Left colon (tissue), 2 donors: ENCODE measurements around the gene CPNE2. TPM values are rescaled to one million over a fixed set of nuclear protein-coding genes. Genes with fewer than 3 reads are reported as not detected.
"Not testable (repeated sequence)": the region's sequence is repeated elsewhere in the genome, so short reads cannot be mapped to it uniquely, and the experiment has no call there.

Experiments used
- ATAC-seq: fragments of 200-7000 bp; cut with Tn5 transposase; one replicate; pipeline ENCODE4 v1.9.1; 2020; ENCODE audit warnings: mild to moderate bottlenecking, moderate library complexity
- DNase-seq, 2 donors: peaks; one replicate each; pipeline ENCODE4 v3.0.0-alpha.2; 2020
- intact Hi-C, 2 donors: fragments of 100-400 bp; cut with DNase I in 1 of 2; cut with micrococcal nuclease in 1 of 2; formaldehyde crosslinking; loops; one replicate each; pipeline versions ENCODE4 v1.11.2 to v1.14.0; 2022; cut with DNase I, micrococcal nuclease
- total RNA-seq, 2 donors: library from RNA; stranded (reverse); fragmentation: NEBNext Ultra II Directional; extraction: Animal tissue kit (Norgen Biotek cat#: 25700); gene quantifications; one replicate each; pipeline ENCODE4 v1.2.1, GENCODE V29; 2021
- donor health status: DM: no; HTN: no; CAD: no.
- donor health status: DM: yes; HTN: yes; CAD: no.

CPNE2 gene
- total RNA-seq, 2 donors from 2014 or later = 73.2 to 91.0 TPM

DNA sequence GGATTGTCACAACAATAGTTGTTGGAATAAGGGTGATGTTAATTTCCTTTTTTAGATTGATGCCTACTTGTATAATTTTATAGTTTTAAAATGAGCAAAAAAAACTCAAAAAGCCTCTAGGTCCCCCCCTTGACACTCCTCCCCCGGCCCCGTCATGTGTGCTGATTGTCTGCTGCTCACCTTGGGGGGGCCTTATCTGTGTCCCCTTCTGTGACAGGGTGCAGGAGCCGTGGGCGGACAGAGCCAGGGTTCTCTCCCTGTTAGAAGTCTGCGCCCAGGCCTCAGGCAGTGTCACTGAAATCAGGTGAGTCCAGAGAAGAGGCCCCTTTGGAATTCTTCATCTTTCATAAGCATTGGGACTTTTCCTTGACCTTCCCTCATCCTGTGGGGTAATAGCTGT, 27.4 kb upstream of the CPNE2 start:
- intact Hi-C loops = no loop called here
- DNase-seq (no peak), ATAC-seq (no peak)

DNA sequence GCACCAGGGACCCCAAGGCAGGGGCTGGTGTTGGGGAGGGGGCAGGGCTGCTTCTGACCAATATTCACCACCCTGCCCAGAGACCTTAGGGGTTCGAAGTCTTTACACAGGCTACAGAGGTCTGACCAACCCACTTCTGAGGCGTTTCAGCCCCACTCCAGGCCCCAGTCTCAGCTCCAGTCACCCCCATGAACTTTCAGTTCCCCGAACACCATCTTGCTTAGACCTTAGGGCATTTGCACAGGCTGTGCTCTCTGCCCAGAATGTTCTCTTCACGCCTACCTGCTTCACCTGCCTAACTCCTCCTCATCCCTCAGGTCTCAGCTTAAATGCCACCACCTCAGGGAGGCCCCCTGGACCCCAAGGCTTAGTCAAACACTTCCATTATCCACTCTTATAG, 25.8 kb upstream of the CPNE2 start:
- no peak for ATAC-seq
- intact Hi-C loops = no loop called here

DNA sequence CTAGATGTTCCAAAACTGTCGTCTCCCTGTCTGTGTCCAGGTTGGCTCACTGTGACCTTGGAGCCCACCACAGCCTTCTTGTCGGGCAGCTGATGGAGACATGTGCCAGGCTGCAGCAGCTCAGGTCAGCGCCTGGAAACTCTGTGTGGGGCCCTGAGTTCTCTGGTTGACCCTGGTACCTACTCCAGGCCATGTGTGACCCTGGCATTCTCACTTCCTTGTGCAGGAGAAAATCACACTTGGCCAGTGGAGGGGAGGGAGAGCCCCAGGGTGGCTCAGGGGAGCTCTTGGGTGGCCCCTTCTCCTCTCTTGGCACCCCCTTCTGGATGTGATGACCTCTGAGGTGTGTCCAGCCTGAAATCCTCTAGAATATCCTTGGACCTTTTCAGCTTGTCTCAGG, 25.0 kb upstream of the CPNE2 start:
- no peak for DNase-seq
- intact Hi-C loops = no loop called here

More for the DNA sequence above, 25.8 kb upstream of the CPNE2 start:
- no peak for DNase-seq

DNA sequence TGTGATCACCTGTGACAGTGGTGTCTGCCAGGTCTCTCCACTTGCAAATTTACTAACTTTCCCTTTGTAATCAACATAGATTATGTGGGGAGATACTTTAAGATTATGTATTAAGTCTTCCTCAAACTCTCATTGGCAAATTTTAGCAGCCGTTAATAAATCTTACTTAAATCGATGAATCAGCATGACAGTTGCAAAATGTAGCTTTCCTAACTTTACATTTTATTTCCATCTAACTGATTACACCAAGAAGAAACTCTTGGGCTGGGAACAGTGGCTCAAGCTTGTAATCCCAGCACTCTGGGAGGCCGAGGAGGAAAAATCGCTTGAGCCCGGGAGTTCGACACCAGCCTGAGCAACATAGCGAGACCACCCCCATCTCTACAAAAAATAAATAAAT, 23.3 kb upstream of the CPNE2 start:
- ATAC-seq (no peak), DNase-seq (no peak)
- intact Hi-C loops = no loop called here

More for the DNA sequence above, 25.0 kb upstream of the CPNE2 start:
- ATAC-seq = no peak

DNA sequence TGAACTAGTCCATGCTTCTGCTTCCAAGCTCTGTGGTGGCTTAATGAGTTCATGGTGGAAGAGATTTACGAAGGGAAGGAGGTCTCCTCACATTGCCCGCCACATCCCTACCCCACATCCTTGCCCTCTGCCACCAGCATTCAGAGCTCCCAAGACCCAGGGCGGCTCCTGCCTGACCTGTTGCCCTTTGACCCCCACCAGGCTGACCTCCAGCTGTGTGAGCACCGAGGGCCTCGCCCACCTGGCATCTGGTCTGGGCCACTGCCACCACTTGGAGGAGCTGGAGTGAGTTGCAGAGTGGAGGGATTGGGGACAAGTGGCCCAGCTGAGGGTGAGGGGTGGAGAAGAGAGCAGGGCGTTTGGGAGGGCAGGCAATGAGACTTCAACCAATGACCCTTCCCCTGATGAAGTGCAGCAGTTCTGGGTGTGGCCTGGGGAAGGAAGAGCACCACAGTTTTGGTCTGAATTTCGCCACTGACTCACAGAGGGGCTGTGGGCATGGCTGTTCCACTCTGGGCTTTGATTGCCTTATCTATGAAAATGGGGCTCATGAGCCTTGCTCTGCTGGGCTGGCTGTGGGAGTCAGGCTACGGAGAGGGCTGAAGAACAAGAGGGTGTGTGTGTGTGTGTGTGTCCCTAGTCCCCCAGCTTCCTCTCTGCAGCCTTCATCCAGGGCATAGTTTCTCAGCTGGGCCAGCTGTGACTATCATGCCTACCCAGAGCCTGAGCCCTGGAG, 22.6 kb upstream of the CPNE2 start:
- intact Hi-C loops = no loop called here
- ATAC-seq = peak; percentile 17

DNA sequence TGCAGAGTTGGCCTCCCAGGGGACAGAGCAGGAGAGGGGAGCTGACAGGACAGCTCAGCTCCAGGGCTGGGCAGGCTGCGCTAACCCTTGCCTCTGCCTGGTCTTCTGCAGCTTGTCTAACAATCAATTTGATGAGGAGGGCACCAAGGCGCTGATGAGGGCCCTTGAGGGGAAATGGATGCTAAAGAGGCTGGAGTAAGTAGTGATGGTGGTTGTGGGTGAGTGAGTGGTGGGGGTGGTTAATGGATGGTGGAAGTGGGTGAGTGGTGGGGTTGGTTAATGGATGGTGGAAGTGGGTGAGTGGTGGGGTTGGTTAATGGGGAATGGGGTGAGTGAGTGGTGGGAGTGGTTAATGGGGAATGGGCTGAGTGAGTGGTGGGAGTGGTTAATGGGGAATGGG, 22.0 kb upstream of the CPNE2 start:
- intact Hi-C loops = no loop called here

More for the DNA sequence above, 22.6 kb upstream of the CPNE2 start:
- DNase-seq = no peak

DNA sequence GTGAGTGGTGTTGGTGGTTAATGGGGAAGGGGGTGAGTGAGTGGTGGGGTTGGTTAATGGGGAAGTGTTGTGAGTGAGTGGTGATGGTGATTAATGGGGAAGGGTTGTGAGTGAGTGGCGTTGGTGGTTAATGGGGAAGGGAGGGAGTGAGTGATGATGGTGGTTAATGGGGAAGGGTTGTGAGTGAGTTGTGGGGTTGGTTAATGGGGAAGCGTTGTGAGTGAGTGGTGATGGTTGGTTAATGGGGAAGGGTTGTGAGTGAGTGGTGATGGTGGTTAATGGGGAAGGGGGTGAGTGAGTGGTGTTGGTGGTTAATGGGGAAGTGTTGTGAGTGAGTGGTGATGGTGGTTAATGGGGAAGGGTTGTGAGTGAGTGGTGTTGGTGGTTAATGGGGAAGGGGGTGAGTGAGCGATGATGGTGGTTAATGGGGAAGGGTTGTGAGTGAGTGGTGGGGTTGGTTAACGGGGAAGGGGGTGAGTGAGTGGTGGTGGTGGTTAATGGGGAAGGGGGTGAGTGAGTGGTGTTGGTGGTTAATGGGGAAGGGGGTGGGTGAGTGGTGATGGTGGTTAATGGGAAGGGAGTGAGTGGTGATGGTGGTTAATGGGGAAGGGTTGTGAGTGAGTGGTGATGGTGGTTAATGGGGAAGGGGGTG, 21.2 kb upstream of the CPNE2 start:
- not testable (repeated sequence) for ATAC-seq

More for the DNA sequence above, 22.0 kb upstream of the CPNE2 start:
- ATAC-seq (no peak), DNase-seq (no peak)

DNA sequence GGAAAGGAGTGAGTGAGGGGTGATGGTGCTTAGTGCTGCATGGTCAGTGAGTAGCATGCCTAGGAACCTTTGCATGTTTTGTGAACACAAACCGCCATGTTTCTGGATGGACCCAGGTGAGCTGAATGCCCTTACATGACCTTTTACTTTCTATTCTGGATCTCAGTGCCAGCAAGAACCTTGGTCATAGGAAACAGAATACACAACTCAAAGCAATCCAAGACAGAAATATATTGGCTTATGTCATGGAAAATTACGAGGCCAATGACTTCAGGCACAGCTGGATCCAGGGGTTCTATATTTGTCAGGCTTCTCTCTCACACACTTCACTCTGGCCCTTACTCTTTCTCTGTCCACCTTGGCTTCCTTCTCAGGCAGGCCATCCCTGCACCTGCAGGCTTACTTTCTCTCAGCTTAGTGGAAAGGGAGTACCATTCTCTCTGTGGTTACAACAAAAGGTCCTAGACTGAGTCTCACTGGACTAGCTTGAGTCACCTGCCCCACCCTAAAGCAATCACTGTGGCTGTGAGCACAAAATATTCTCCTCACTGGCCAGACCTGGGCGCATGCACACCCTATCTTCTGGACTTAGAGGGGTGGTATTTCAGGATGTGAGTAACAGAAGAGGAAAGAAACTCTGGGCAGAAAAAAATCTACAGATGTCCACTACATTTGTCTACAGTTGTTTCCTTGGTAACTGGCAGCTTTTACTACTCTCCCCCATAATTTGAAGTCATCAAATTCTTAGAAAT, 20.4 kb upstream of the CPNE2 start:
- DNase-seq (no peak), ATAC-seq (peak; percentile 56)
- intact Hi-C loops = no loop called here

More for the DNA sequence above, 21.2 kb upstream of the CPNE2 start:
- DNase-seq, intact Hi-C loops: not testable (repeated sequence)

DNA sequence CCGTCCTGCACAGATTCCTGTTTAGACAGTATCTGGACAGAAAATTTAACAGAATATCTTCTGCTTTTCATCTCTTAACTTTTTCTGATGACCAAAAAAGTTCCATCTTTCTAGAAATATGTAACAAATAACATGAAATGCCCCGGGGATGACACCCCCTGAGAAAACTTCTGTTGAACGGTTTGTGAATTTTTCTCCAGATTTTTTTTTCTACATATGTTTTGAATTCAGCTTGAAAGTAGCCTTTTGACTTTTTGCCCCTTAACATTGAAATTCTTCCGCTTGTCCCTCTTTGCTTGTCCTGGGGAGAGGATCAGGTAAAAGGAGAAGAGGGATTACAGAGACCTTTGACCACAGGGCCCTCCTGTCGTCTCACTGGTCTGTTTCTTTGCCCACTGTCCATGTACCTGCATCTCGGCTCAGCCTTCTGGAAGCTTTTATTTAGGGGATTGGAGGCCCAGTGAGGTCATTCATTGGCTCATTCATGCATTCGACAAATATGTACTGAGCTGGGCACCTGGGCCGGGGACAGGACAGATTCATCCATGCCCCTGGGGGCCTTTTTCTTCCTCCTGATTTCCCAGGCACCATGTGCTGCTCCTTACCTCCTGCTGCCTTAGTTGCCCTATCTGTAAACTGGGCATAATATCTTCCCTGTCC, 19.6 kb upstream of the CPNE2 start:
- intact Hi-C loops = no loop called here
- ATAC-seq (no peak), DNase-seq (no peak)

DNA sequence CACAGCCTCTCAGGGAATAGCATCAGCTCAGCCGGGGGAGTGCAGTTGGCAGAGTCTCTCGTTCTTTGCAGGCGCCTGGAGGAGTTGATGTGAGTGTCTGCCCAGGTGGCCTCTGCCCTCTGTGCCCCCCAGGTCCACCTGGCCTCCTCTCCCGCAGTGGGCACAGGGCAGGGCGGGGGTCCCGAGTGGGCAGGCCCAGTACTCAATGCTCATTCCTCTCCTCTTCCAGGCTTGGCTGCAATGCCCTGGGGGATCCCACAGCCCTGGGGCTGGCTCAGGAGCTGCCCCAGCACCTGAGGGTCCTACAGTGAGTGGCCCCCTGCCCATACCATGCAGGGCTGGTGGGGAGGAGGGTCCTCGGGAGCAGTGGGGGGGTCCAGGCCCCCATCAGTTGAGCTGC, 14.7 kb upstream of the CPNE2 start:
- DNase-seq (no peak), ATAC-seq (no peak)
- intact Hi-C loops = no loop called here

DNA sequence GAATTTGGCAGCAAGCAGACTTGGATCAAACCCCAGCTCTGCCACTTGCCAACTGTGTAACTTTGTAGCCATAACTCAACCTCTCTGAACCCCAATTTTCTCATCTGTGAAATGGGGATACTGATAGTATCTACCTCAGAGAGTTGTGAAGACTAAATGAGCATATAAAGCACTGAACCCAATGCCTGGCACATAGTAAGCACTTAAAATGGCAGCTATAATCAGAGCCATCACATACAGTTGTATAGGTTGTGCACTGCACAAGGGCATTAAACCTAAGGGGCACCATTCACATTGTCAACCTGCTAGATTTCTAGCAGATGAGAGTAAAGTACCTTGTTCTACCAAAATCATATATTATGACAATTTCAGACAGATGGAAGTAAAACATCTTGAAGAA, 10.6 kb upstream of the CPNE2 start:
- ATAC-seq (no peak), DNase-seq (no peak)
- intact Hi-C loops = loop anchor here in 1 of 2 donors (5.0 to 10.0 kb wide), 2 partner anchors 86 to 343 kb away; no protein-coding TSS in a partner anchor

DNA sequence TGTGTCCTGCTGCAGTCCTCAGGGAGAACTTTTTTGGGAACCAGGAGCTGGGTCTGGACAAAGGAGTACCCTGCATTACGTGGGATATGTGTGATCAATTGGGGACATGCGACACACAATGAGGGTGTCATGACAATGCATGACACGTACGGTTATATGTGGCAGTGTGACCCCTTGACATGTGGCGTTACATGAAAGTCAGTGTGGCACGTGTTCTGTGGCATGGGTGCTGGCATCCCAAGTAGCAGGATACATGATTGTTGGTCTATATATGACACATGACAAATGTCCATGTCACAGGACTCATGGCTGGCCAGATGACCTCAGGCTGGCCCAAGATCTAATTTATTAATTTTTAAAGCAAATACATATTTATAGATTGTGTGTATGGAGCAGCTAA, 9.7 kb upstream of the CPNE2 start:
- DNase-seq (no peak), ATAC-seq (no peak)
- intact Hi-C loops = loop anchor here in 1 of 2 donors (5.0 to 10.0 kb wide), 2 partner anchors 85 to 342 kb away; no protein-coding TSS in a partner anchor

DNA sequence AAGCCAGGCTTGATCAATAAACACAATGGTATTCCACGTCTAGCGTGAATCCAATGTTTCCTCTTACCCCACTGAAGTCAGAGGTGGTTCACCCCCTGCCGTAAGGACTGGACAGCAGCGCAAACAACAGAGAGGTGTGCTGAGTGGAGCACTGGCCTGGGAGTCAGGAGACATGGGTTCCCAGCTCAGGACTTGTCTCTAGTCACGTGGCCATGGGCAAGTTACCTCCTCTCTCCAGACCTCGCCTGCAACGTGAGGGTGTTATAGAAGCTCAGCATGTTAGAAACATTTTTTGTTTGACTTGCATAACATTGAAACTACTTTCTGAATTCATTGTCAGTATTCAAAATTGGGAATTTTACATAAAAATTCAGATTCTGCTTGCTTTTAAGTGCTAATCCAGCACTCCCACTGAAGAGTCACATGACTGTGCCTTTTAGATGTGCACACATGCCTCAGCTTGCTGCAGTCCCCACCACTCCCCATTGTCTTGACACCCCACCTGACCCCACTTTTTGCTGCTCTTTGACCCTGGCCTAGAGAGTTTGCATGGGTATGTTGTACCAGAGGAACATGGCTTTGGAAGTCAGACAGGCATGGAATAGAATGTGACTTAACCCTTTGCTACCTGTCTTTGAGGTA, 8.8 kb upstream of the CPNE2 start:
- DNase-seq = no peak
- ATAC-seq = no peak
- intact Hi-C loops = loop anchor here in 1 of 2 donors (5.0 to 10.0 kb wide), 2 partner anchors 84 to 341 kb away; no protein-coding TSS in a partner anchor

DNA sequence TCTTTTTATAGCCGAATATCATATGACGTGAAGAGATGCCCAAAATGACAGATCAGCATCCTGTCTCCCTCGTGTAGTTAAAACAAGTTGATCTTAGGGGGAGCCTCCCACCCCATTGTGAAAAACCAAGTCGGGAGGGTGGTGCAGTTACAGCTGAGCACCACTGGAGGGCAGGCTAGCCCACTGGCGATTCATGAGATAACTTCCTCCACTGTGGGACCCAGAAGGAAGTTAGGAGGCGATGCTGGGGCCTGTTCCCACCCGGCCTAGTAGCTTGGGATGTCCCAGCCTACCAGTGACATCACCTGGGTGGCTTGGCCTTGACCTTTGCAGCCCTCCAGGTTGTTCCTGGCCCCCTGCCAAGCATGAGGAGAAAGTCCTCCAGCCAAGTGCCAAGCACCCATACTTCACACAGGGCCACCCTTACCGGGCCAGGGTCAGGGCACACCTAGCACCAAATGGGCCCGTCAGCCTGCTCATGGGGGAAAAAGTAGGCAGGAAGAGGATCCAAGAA, 8.1 kb upstream of the CPNE2 start:
- DNase-seq = peak; percentile 65 to 70
- intact Hi-C loops = loop anchor here in 1 of 2 donors (5.0 to 10.0 kb wide), 2 partner anchors 83 to 340 kb away; no protein-coding TSS in a partner anchor
- peak; percentile 78 for ATAC-seq

DNA sequence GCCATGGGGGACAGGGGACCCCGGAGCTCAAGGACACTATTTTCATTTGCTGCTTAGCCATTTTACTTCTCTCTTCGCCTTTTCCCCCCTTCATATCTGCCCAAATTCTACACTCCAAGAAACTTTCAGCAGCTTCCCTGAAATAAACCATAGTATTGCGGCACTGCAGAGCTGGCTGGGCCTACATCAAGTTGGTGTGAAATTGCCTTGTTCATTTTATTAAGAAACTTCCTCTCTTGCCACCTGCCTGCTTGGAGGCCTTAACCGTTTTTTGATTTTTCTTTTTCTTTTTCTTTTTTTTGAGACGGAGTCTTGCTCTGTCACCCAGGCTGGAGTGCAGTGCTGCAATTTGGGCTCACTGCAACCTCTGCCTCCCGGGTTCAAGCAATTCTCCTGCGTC, 7.4 kb upstream of the CPNE2 start:
- DNase-seq = no peak
- intact Hi-C loops = loop anchor here (5.0 to 10.0 kb wide), 2 partner anchors 82 to 340 kb away; no protein-coding TSS in a partner anchor
- no peak for ATAC-seq

DNA sequence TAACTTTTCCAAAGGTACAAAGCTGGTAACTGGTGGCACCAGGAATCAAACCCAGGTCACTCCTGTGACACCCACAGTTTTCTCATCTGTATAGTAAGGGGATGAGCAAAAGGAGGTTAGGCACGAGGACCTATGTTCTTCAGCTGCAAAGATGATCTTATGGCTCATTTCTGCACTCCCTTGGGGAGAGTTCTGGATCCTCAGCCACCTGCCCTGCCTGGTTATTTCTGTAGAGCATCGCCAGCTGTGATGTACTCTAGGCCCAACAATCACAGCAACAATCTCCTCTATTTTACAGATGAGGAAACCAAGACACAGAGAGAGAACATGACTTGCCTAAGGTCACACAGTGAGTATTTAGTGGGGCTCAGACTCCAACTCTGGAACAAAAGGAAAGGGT, 5.4 kb upstream of the CPNE2 start:
- intact Hi-C loops = loop anchor here (5.0 to 10.0 kb wide), 2 partner anchors 80 to 338 kb away; no protein-coding TSS in a partner anchor
- no peak for ATAC-seq
- DNase-seq = no peak

DNA sequence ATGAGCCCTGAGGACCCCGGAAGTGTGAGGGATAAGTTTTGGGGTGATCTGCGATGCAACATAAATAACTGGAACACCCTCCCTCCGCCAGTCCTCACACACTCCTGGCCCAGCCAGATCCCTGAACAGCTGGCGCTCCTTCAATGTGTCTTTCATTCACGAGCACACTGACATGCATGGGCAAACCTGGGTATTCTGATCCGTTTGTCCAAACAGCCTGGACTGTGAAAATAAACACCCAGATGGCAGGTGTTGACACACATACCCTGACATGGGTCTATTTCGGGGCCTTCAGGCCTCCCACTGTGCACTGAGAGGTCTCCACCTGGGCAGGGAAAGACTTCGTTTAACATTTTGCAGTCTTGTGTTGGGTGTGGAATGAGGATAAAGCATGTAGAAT, 3.0 kb upstream of the CPNE2 start:
- ATAC-seq (no peak), DNase-seq (no peak)
- intact Hi-C loops = loop anchor here (5.0 to 10.0 kb wide), 2 partner anchors 78 to 335 kb away; no protein-coding TSS in a partner anchor
